GM10266 (cell line): ENCODE data around the gene FKBP10.

Experiments
- DNase-seq: peaks from one replicate; pipeline ENCODE4 v3.0.0; 2012; ENCODE audit errors: extremely low spot score
- CTCF ChIP-seq: IDR thresholded peaks from 2 replicates; pipeline ENCODE4 v1.5.1; 2012; ENCODE audit warnings: mild to moderate bottlenecking, low read depth; ENCODE audit not compliant: control insufficient read depth, insufficient read depth; ENCODE audit errors: missing control alignments

FKBP10 gene

GRCh38 chr17:41812381-41813151 lies at the start of gene FKBP10:
FKBP10 (plus strand) TSS chr17:41813004; CDS start chr17:41813035, 31 bp downstream.
- DNase-seq: peak; percentile 76
- no peak for TF ChIP-seq CTCF

- DNase-seq: no peak
- TF ChIP-seq CTCF: no peak
Measured at GRCh38 chr17:41763327-41763726, 49.5 kb upstream of the FKBP10 start.

- no peak for TF ChIP-seq CTCF
- no peak for DNase-seq
Measured at GRCh38 chr17:41766135-41766534, 46.7 kb upstream of the FKBP10 start.

GRCh38 chr17:41767324-41768042 lies 45.3 kb upstream of the FKBP10 start:
- TF ChIP-seq CTCF: no peak
- DNase-seq: no peak

- DNase-seq: no peak
- TF ChIP-seq CTCF: no peak
Measured at GRCh38 chr17:41768682-41769288, 44.0 kb upstream of the FKBP10 start.

GRCh38 chr17:41769346-41769862 lies 43.4 kb upstream of the FKBP10 start:
- DNase-seq: no peak
- no peak for TF ChIP-seq CTCF
